ENCODE results near the gene DOP1B. TPM values are rescaled to one million over a fixed set of nuclear protein-coding genes. Genes with fewer than 3 reads are reported as not detected.

DOP1B gene
- total RNA-seq, 2 experiments from 2014 or later, result 24.1 to 27.1 TPM

- peaks cover 8% of the 10 kb centered on the region for H3K36me3 Mint-ChIP-seq
- DNase-seq (no peak), ATAC-seq (ENCODE audit: low read depth) (no peak)
- H3K27me3 Mint-ChIP-seq, result no peaks in the 10 kb centered on the region
- H3K4me1 Mint-ChIP-seq, result peaks cover 25% of the 10 kb centered on the region
- POLR2A ChIA-PET, result no interaction called here
- no peak overlapping the region for H3K4me3 Mint-ChIP-seq
- H3K9me3 Mint-ChIP-seq, result no peaks in the 10 kb centered on the region
- no peak overlapping the region for H3K27ac Mint-ChIP-seq
These were observed 49.3 kb downstream of the DOP1B start for GRCh38 chr21:36205962-36206361.

Other genes with a start within 250 kb of the DOP1B start
- 10 to 100 TPM; 20.5 to 29.7 TPM for gene SETD4, start 96.3 kb upstream of the DOP1B start, total RNA-seq
- gene CBR1, start 86.8 kb upstream of the DOP1B start, total RNA-seq, result 10 to 100 TPM; 40.7 to 43.8 TPM
- gene CBR3, start 21.7 kb upstream of the DOP1B start, total RNA-seq, result 10 to 100 TPM; 14.6 to 14.9 TPM
- 10 to 100 TPM; 46.7 to 53.7 TPM for gene MORC3, start 163.4 kb downstream of the DOP1B start, total RNA-seq
- gene CHAF1B, start 228.6 kb downstream of the DOP1B start, total RNA-seq, result 10 to 100 TPM; 20.5 to 23.1 TPM